Measurements from ENCODE around the gene ASRGL1. TPM values are rescaled to one million over a fixed set of nuclear protein-coding genes. Genes with fewer than 3 reads are reported as not detected.

ASRGL1 gene
- total RNA-seq, 1 donor from 2014 or later = 3.6 TPM

DNA sequence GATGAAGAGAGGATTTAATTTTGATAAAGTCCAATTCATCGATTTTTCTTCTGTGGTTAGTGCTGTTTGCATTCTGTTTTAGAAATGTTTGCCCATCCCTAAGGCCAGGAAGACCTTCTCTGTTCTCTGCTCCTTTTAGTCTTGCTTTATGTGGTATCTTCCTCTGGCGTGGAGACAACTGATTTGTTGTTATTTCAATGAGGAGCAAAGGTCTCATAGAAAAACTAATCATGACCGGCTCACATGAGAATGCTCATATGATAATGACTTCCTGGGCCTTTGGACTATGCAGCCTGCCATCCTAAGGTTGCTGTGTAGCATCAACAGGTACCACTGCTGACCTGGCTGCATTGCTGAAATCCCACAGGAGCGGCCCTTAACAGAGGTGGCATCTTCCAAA is 101.4 kb downstream of the ASRGL1 start:
- no peak overlapping the region for H3K27ac Mint-ChIP-seq
- no peaks in the 10 kb centered on the region for H3K9me3 Mint-ChIP-seq
- H3K4me1 Mint-ChIP-seq = peaks cover 15% of the 10 kb centered on the region
- intact Hi-C loops (cut with micrococcal nuclease) = no loop called here
- no peaks in the 10 kb centered on the region for H3K27me3 Mint-ChIP-seq
- H3K36me3 Mint-ChIP-seq (ENCODE audit: low read depth) = no peaks in the 10 kb centered on the region
- no peak for DNase-seq
- no peak overlapping the region for H3K4me3 Mint-ChIP-seq

DNA sequence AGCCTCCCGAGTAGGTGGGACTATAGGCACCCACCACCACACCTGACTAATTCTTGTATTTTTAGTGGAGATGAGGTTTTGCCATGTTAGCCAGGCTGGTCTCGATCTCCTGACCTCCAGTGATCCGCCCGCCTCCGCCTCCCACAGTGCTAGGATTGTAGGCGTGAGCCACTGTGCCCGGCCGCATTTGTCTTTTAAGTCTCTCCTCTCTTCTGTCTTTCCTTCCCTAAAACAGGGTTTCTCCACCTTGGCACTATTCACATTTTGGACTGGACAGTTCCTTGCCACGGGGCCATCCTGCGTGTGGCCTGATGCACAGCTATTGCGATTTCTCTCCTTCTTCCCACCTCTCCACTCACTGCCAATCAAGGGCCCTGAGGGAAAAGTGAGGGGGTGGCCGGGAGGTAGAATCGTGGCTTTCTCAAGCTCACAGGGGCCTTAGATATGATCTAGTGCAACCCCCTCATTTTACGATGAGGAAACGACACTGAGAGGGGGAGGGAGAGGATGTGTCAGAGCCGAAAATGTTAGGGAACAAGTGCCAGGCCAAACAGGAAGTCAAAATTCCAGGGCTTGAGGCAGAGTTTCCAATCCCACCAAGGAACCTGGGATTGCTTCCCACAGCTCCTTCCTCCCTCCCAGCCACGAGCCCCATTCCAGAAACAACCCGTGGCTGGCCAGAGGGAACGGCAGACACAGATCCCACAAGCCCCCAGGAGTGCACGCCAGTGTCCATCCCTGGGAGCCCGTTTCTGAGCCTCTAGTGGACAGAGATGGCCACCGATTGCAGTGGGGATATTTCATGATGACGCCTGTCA is 102.7 kb downstream of the ASRGL1 start:
- Mint-ChIP-seq H3K36me3 (ENCODE audit: low read depth) (no peaks in the 10 kb centered on the region), H3K27me3 (no peaks in the 10 kb centered on the region), H3K4me1 (peaks cover 14% of the 10 kb centered on the region), H3K9me3 (no peaks in the 10 kb centered on the region), H3K4me3 (no peak overlapping the region), H3K27ac (no peak overlapping the region)
- intact Hi-C loops (cut with micrococcal nuclease) = no loop called here
- DNase-seq = no peak

Other genes starting within 250 kb of the ASRGL1 start
- gene INCENP, start 213.4 kb upstream of the ASRGL1 start, total RNA-seq = 95.0 and 102 TPM in 2 replicates
- not detected in 2 replicates for gene SCGB1D1, start 147.2 kb upstream of the ASRGL1 start, total RNA-seq
- not detected in 2 replicates for gene SCGB2A1, start 128.8 kb upstream of the ASRGL1 start, total RNA-seq
- not detected in 2 replicates for gene SCGB1D2, start 95.2 kb upstream of the ASRGL1 start, total RNA-seq
- not detected in 2 replicates for gene SCGB2A2, start 67.3 kb upstream of the ASRGL1 start, total RNA-seq
- gene SCGB1D4, start 38.4 kb upstream of the ASRGL1 start, total RNA-seq = not detected in 2 replicates
- gene SCGB1A1, start 81.6 kb downstream of the ASRGL1 start, total RNA-seq = not detected in 2 replicates
- 88.8 and 91.5 TPM in 2 replicates for gene AHNAK, start 209.4 kb downstream of the ASRGL1 start, total RNA-seq
- 1,271 and 1,309 TPM in 2 replicates for gene EEF1G, start 236.4 kb downstream of the ASRGL1 start, total RNA-seq